HG02623 (cell line): ENCODE data around the gene SEPTIN1.

Source experiments
- ATAC-seq: cut with Tn5 transposase; IDR thresholded peaks from one replicate; pipeline ENCODE4 v1.9.1; 2021; ENCODE audit warnings: moderate library complexity; ENCODE audit not compliant: unreplicated experiment

Gene SEPTIN1

GRCh38 chr16:30377050-30377811, 5.1 kb downstream of the SEPTIN1 start:
- ATAC-seq: no peak

DNA sequence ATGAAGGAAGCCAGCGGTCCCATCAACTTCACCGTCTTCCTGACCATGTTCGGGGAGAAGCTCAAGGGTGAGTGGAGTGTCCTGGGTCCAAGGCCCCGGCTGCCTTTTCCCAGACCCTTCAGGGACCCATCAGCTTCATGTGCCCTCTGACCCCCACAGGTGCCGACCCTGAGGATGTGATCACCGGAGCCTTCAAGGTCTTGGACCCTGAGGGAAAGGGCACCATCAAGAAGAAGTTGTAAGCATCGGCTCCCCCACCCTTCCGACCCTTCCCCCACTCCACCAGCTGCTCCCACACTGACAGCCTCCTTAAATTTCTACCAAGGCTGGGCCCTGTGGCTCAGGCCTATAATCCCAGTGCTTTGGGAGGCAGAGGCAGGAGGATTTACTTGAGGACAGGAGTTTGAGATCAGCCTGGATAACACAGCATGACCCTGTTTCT, 5.9 kb downstream of the SEPTIN1 start:
- ATAC-seq: no peak

GRCh38 chr16:30375864-30376263, 6.5 kb downstream of the SEPTIN1 start:
- ATAC-seq: no peak

GRCh38 chr16:30374538-30374937, 7.8 kb downstream of the SEPTIN1 start, which contains the start of gene MYL11:
Gene MYL11 (plus strand): TSS chr16:30374802. CDS start chr16:30374858, 56 bp downstream.
- no peak for ATAC-seq

- ATAC-seq: no peak
These were observed 9.6 kb downstream of the SEPTIN1 start for GRCh38 chr16:30372725-30373124.

DNA sequence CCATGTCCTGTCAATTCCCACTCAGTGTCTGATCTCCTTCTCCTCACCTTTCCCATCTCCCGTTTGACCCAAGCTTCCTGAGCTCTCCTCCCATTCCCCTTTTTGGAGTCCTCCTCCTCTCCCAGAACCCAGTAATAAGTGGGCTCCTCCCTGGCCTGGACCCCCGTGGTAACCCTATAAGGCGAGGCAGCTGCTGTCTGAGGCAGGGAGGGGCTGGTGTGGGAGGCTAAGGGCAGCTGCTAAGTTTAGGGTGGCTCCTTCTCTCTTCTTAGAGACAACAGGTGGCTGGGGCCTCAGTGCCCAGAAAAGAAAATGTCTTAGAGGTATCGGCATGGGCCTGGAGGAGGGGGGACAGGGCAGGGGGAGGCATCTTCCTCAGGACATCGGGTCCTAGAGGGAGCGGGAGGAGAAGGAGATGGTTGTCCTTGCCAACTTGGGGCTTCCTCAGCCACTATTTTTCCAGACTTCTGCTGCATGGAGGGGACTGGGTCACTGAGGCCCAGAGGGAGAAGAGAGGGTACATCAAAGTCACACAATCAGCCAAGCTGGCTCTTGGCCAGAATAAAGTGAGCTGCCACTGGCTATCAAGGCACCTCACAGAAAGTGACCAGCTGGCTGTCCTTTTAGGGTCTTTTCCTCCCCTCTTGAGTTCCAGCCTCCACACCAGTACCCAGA, 10.2 kb downstream of the SEPTIN1 start:
- no peak for ATAC-seq

DNA sequence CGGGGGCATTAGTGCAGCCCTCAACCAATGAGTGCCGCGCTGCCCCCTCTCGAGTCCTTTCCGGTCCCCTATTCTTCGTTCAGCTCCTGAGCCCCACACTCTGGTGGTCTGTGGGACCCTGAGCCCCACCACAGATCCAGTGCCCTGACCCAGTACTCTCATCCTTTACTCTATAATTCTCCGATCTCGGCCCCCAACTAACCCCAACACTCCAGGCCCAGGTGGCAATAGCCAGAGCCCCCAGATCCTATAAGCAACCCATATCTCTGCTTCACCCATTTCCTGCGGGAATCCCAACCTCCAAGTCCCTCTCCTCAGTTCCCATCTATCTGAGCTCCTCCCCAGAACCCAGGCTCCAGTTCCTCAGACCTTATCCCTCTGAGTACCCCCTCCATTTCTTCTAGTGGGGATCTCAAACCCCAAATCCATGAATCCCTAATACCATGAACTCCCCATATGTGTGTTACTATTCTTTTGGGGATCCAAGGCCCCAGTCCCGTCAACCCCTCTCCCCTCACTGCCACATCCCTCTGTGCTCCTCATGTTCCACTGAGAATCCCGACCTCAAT, 11.0 kb downstream of the SEPTIN1 start:
- ATAC-seq: no peak

DNA sequence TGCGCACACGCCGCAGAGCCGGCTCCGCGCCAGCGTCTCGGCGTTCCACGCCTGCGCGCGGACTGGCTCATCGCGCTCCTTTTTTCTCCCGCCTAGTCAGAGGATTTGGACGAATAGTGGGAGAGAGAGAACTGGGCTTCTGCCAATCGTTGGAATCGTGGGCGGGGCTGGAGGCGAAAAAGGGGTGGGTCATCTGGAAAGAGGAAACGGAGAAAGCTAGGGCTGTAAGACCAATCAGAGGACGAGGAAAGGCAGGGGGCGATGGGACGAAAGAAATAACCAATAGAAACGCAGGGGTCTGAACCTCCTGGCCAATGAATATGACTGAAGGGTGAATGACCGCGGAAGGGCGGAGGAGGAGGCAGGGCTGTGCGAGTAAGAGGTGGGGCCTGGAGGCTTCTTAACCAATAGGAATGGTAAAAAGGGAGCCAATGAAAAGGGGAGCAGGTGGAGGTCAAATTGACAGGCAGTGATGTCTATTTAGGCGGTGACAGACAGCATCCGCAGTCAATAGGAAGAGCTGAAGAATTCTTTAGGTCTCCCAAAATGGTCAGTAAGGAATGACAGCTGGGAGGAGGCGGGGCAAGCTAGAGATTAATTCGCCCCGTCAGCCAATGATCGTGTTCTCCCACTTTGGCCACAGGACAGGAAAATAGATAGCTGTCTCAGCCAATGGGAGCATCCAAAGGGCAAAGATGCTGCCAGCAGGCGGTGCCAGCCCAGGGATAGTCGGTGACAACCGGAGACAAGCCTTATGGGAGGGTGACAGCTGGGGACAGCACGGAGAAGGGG, 11.7 kb downstream of the SEPTIN1 start, which contains the start of gene TBC1D10B:
Gene TBC1D10B, minus strand, starts transcription at position 39 of the 792 bp plus-strand sequence. CDS start 311 bp downstream, outside the sequence.
- ATAC-seq: peak; percentile 73

- peak; percentile 3 for ATAC-seq
These were observed 12.4 kb downstream of the SEPTIN1 start for GRCh38 chr16:30369938-30370455.

DNA sequence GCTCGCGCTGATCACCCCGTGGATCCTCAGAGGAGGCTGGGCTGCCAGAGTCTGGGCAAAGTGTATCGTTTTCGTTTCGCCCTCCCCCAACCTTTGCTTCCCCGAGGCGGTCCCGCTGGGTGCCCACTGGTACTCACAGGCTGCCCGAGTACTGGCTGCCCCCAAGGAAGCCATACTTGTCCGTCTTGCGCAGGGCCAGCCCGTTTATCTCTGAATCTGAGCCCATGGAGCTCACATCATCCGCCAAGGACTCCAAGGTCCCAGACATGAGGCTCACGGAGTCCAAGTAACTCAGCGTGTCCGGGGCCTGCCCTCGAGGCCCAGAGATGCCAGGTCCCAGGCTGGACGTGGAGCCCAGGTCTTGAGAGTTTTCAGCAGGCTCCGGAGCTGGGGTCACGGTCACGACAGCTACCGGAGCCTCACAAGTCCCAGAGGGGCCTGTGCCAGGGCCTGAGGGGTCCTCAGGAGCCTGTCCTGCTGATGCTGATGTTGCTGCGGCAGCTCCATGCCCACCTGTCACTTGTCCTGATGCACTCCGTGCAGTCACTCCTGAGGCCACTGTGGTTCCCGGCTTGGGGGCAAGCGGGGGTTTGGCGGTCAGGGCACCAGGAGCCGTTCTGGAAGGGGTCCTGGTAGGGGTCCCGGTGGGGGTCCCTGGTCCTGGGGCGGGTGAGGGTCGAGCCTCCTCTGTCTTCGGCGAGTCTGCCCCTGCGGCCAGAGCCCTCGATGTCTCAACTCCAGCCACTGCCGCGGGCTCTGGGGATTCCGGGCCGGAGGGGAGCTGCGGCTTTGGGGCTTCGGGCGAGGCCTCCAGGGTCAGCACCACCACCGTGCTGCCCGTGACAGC, 13.0 kb downstream of the SEPTIN1 start:
- ATAC-seq: no peak

GRCh38 chr16:30368792-30369090, 13.6 kb downstream of the SEPTIN1 start:
- no peak for ATAC-seq

DNA sequence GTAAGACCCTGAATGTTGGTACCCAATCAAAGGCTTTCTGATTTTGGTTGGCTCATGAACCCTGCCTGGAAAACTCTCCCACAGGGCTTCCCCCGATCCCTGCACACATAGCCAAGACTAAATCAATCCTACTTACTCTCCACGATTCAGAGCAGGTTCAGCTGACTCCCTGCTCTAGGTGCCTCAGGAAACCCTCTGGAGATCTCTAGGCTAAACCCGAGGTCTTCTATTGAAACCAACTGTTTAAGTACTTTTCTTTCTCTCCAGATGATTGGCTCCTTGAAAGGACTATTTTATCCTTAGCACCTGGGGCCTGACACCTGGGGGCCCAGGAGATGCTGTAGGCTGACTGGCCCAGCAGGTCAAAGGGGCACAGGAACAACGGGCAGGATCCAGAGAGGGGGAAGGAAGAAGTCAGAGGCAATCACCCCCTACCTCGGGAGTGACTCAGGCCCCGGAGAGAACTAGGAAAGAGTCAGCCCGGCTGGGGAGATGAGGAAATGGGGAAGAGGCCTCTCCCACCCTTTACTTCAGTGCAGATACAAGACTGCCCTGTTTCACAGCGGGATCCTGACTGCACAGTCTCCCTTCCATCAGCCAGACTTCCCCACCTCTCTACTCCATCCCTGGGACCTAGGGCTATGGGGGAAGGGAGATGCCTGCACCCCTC, 14.1 kb downstream of the SEPTIN1 start:
- ATAC-seq: no peak

GRCh38 chr16:30367349-30368009, 14.9 kb downstream of the SEPTIN1 start:
- ATAC-seq: no peak

DNA sequence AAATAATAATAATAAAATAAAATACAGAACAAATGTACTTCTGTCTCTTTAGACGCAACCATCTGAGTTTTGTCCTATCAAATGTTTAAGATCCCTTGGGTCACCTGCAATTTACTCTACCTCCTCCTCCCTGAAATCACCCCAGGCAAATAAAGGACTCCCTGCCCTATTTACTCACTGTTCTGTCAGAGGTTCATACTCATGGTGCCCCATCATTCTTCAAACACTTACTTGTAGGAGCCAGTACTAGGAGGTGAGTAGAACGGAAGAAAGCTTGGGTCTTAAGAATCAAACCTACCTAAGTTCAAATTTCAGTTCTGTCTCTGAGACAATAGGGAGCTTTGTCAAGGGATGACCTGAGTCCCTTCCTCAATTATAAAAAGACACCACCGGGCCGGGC, 15.8 kb downstream of the SEPTIN1 start:
- ATAC-seq: no peak

DNA sequence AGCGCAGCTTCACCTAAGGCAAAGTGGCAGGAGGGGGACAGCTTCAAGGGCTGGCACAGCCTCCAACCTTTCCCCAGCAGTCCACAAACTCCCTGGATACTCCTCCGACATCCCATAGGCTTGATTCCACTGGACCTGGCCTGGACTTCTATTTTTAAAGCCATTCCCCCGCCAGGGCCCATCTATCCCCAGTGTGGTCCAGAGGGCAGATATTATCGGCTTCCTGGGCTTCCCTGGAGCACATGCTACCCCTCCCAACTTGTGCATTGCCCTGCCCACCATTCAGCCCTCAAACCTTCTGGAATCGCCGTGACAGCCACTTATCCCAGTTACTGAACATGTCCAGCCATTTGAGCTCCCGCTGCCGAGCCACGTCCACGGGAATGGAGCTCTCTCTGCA, 17.2 kb downstream of the SEPTIN1 start:
- ATAC-seq: no peak

DNA sequence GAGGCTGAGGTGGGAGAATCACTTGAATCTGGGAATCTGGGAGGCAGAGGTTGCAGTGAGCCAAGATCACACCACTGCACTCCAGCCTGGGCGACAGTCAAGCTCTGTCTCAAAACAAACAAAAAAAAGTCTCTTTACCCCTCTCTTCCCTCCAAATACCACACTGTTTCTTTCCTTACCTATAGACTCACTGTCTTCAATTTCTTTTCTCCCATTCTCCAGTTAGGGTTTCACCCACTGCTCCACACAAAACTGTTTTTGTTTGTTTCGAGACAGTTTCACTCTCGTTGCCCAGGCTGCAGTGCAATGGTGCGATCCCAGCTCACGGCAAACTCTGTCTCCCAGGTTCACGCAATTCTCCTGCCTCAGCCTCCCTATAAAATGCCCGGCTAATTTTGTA, 21.2 kb downstream of the SEPTIN1 start:
- no peak for ATAC-seq

DNA sequence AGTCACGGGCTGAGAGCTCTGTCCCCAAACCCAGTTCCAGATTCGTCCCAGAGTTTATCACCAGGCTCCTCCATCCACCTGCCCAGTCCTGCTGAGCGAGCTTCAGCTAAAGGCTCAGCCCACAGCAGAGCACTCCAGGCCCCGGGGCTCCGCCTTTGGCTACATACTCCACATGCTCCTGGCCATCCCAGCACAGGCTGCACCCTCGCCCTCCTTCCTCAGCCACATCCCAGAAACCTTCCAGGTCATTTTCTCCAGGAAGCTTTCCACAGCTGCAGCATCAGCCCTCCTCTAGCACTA, 22.5 kb downstream of the SEPTIN1 start:
- no peak for ATAC-seq

DNA sequence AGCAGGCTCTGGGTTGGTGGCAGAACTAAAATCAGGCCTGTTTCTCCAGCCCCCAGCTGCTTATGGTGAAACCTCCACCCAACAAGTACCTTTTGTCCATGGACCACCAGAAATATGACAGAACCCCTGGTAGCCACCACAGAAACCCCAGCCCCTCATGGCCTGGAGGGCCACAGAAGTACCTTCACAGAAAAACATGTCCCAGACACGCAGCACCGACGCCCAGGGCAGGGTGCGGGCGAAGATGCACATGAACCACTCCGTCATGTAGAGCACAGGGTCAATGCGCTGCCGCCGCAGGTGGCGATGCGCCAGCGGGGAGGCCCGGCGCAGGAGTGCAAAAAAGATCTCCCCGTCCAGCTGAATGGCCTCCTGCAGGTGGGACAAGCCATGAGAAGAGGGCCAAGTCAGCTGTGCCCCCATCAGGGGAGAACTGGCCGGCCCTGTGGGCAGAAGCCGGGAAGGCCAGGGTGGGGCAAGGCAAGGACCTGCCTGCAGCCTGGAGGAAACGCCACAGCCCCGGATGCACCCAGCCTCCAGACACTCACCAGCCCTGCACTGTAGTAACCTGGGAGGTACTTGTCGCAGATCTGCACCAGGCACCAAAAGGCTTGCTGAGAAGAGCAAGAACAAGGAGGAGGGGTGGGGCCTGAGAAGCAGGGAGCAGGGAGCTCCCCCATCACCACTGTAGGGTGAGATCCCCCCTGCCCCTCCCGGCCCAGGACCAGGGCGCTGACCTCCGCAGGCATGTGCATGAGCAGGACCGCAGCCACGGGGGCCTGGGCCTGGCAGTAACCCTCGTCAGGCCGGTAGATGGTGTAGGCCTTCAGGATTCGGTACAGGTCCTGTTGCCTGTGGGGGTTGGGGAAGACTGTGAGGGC, 23.1 kb downstream of the SEPTIN1 start:
- no peak for ATAC-seq
